ENCODE measurements around the gene SUSD4. TPM values are rescaled to one million over a fixed set of nuclear protein-coding genes. Genes with fewer than 3 reads are reported as not detected.

Gene SUSD4
- total RNA-seq, 1 donor from 2014 or later = 18.5 TPM

DNA sequence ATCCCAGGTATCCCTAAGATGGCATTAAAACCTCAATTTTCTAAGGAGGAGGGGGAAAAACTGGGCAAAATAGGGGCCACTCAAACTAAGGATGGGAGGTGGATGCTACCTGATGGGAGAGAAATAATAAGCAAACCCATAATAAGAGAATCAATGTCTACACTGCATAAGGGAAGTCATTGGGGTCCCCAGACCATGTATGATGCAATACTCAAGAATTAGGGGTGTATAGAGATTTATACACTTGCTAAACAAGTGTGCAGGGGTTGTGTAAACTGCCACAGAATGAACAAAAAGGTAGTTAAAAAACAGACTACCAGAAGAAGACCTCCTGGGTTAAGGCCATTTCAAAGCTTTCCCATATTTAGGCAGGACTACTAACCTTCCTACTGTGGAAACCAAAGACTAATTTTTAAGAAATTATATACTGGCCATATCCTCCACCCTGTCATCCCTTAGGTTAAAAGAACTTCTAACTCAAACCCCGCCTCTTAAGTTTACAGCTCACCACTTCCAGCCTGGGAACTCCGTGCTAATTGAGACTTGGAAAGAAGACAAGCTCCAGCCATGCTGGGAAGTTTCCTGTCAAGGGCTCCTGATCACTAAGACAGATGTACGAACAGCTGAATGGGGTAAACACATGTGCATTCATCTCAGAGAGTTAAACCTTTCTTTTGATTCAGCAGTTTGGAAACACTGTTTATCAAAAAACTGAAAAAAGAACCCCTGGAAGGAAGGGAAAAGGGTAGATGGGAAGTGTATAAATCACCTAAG, 156.5 kb downstream of the SUSD4 start:
- no peak overlapping the region for H3K27ac Mint-ChIP-seq (ENCODE audit: unreplicated experiment)
- peaks cover 12% of the 10 kb centered on the region for H3K4me1 Mint-ChIP-seq (ENCODE audit: unreplicated experiment)
- TF ChIP-seq, protein P1, sequence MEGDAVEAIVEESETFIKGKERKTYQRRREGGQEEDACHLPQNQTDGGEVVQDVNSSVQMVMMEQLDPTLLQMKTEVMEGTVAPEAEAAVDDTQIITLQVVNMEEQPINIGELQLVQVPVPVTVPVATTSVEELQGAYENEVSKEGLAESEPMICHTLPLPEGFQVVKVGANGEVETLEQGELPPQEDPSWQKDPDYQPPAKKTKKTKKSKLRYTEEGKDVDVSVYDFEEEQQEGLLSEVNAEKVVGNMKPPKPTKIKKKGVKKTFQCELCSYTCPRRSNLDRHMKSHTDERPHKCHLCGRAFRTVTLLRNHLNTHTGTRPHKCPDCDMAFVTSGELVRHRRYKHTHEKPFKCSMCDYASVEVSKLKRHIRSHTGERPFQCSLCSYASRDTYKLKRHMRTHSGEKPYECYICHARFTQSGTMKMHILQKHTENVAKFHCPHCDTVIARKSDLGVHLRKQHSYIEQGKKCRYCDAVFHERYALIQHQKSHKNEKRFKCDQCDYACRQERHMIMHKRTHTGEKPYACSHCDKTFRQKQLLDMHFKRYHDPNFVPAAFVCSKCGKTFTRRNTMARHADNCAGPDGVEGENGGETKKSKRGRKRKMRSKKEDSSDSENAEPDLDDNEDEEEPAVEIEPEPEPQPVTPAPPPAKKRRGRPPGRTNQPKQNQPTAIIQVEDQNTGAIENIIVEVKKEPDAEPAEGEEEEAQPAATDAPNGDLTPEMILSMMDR (IDR thresholded peaks at IDR 0.05; ENCODE audit: unreplicated experiment) = no peak
- no peak overlapping the region for H3K4me3 Mint-ChIP-seq (ENCODE audit: unreplicated experiment)
- no peak for DNase-seq (ENCODE audit: low spot score)
- H3K36me3 Mint-ChIP-seq (ENCODE audit: low read depth, unreplicated experiment) = no peaks in the 10 kb centered on the region
- H3K27me3 Mint-ChIP-seq (ENCODE audit: unreplicated experiment) = peaks cover 3% of the 10 kb centered on the region
- no peaks in the 10 kb centered on the region for H3K9me3 Mint-ChIP-seq (ENCODE audit: unreplicated experiment)

DNA sequence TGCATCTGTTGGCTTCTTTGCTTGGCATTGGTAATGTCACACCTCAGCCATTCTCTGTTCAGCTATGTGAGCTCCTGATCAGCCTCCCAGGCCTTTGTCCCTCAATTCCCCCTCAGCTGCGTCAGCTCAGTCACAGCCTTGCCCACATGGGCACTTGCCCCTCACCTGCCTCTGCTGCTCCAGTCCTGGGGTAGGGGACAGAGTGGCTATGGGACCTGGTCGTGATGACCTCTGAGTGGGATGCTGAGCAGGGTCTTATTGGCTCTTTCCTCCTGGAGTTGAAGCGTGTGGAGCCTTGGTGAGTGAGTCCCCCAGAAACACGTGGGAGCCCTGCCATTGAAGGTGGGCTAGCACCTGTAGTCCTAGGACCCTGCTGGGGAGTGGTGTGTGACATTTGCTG, 159.6 kb downstream of the SUSD4 start:
- H3K4me3 Mint-ChIP-seq (ENCODE audit: unreplicated experiment) = no peak overlapping the region

DNA sequence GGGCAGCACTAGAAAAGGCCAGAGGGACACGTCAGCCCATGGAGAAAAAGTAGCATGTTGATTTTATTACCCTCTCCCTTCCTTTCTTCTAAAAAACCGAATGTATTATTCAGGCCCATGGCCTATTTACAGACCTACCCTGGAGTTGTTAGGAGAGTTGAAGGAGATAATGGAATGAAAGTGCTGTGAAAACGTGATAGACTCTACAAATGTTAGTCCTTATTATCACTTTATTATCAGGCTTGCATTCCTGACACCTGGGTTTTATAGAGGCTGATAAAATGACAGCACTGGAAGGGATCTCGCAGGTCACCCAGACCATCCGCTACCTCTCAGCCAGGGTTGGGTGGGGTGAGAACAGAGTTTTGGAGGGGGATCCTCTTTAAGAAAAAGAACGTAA, 160.3 kb downstream of the SUSD4 start:
- Mint-ChIP-seq H3K27ac (ENCODE audit: unreplicated experiment) (no peak overlapping the region), H3K36me3 (ENCODE audit: low read depth, unreplicated experiment) (no peaks in the 10 kb centered on the region), H3K4me1 (ENCODE audit: unreplicated experiment) (peaks cover 7% of the 10 kb centered on the region)

More for the DNA sequence above, 159.6 kb downstream of the SUSD4 start:
- Mint-ChIP-seq H3K4me1 (ENCODE audit: unreplicated experiment) (peaks cover 12% of the 10 kb centered on the region), H3K27ac (ENCODE audit: unreplicated experiment) (no peak overlapping the region), H3K36me3 (ENCODE audit: low read depth, unreplicated experiment) (no peaks in the 10 kb centered on the region), H3K9me3 (ENCODE audit: unreplicated experiment) (no peaks in the 10 kb centered on the region), H3K27me3 (ENCODE audit: unreplicated experiment) (peaks cover 3% of the 10 kb centered on the region)
- TF ChIP-seq, protein P1 (IDR thresholded peaks at IDR 0.05; ENCODE audit: unreplicated experiment) = no peak
- no peak for DNase-seq (ENCODE audit: low spot score)

DNA sequence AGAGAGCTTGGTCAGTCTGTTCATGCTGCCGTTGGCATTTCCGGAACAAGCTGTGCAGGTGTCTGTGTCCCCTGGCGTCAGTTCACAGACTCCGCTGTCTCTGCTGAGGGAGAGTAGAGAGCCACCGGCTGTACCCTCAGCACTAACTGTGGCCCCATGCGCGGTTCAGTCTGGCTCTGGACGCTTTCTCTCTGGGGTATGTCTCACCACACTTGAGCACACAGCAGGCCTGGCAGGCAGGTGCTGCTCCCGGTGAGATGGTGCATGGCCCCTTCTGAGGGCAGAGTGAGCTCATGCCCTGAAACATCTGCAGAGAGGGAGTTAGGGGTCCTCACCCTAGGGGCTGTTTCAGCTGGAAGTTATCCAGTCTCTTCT, 161.0 kb downstream of the SUSD4 start:
- no peak overlapping the region for H3K27ac Mint-ChIP-seq (ENCODE audit: unreplicated experiment)

More for the DNA sequence above, 160.3 kb downstream of the SUSD4 start:
- TF ChIP-seq, protein P1 (IDR thresholded peaks at IDR 0.05; ENCODE audit: unreplicated experiment) = no peak
- H3K27me3 Mint-ChIP-seq (ENCODE audit: unreplicated experiment) = peaks cover 3% of the 10 kb centered on the region
- H3K9me3 Mint-ChIP-seq (ENCODE audit: unreplicated experiment) = no peaks in the 10 kb centered on the region
- no peak overlapping the region for H3K4me3 Mint-ChIP-seq (ENCODE audit: unreplicated experiment)
- DNase-seq (ENCODE audit: low spot score) = no peak

More for the DNA sequence above, 161.0 kb downstream of the SUSD4 start:
- Mint-ChIP-seq H3K4me3 (ENCODE audit: unreplicated experiment) (no peak overlapping the region), H3K9me3 (ENCODE audit: unreplicated experiment) (no peaks in the 10 kb centered on the region), H3K36me3 (ENCODE audit: low read depth, unreplicated experiment) (no peaks in the 10 kb centered on the region), H3K4me1 (ENCODE audit: unreplicated experiment) (peaks cover 6% of the 10 kb centered on the region), H3K27me3 (ENCODE audit: unreplicated experiment) (peaks cover 3% of the 10 kb centered on the region)
- no peak for DNase-seq (ENCODE audit: low spot score)
- TF ChIP-seq, protein P1 (IDR thresholded peaks at IDR 0.05; ENCODE audit: unreplicated experiment) = no peak

Measured in endothelial cell (in vitro differentiated cells).